ENCODE results near the gene CWF19L1. TPM values are rescaled to one million over a fixed set of nuclear protein-coding genes. Genes with fewer than 3 reads are reported as not detected.
"Not testable (repeated sequence)": the region's sequence is repeated elsewhere in the genome, so short reads cannot be mapped to it uniquely, and the experiment has no call there.

The CWF19L1 gene
- total RNA-seq, 6 experiments from 2014 or later: 19.1 to 24.5 (median 20.6) TPM

GRCh38 chr10:100304414-100304813 lies 37.0 kb upstream of the CWF19L1 start:
- no peak for TF ChIP-seq CTCF (IDR thresholded peaks at IDR 0.05)
- Mint-ChIP-seq H3K36me3 (ENCODE audit: low read depth) (peaks cover 4% of the 10 kb centered on the region; the same call in 1 of the 2 replicates), H3K27ac (no peak overlapping the region), H3K9me3 (peaks cover 6% of the 10 kb centered on the region), H3K4me3 (no peak overlapping the region), H3K4me1 (ENCODE audit: low read depth) (peaks cover 14% of the 10 kb centered on the region), H3K27me3 (ENCODE audit: insufficient read depth) (peaks cover 29% of the 10 kb centered on the region)
- no peak for DNase-seq

DNA sequence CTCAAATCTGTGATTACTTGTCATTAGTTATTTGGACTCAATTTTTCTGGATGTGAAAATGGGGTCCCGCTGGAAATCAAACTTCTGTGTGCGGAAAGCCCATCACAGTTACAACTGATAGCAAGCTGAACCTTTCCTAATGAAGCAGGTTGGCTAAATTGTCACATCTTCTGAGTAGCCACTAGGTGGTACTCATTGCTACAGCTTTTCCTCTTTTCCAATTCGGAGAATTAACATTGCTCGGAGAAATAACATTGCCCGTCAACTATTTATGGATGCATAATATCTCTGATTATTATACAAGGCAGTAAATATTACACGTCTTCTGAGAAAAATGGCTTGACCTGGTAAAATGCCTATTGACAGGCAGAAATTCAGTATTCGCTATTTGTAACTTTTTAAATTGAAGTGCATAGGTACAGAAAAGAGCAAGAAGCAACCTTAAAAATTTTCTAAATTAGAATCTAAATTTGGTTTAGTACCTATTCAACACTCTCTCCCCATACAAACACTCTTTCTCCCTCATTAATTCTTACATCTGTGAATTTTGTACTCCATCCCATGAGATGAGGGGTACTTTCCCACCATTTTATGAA lies 36.4 kb upstream of the CWF19L1 start:
- Mint-ChIP-seq H3K27me3 (ENCODE audit: insufficient read depth) (peaks cover 31% of the 10 kb centered on the region), H3K36me3 (ENCODE audit: low read depth) (peaks cover 4% of the 10 kb centered on the region; the same call in 1 of the 2 replicates), H3K4me3 (no peak overlapping the region), H3K27ac (no peak overlapping the region), H3K9me3 (peaks cover 6% of the 10 kb centered on the region), H3K4me1 (ENCODE audit: low read depth) (peaks cover 14% of the 10 kb centered on the region)
- peak; percentile 81 for TF ChIP-seq CTCF (IDR thresholded peaks at IDR 0.05)
- DNase-seq: peak; percentile 29

GRCh38 chr10:100301123-100301522 lies 33.7 kb upstream of the CWF19L1 start:
- not testable (repeated sequence) for H3K36me3 Mint-ChIP-seq (ENCODE audit: low read depth); H3K4me1 Mint-ChIP-seq (ENCODE audit: low read depth); H3K27ac Mint-ChIP-seq; H3K9me3 Mint-ChIP-seq; DNase-seq; H3K4me3 Mint-ChIP-seq
- peaks cover 43% of the 10 kb centered on the region for H3K27me3 Mint-ChIP-seq (ENCODE audit: insufficient read depth)

DNA sequence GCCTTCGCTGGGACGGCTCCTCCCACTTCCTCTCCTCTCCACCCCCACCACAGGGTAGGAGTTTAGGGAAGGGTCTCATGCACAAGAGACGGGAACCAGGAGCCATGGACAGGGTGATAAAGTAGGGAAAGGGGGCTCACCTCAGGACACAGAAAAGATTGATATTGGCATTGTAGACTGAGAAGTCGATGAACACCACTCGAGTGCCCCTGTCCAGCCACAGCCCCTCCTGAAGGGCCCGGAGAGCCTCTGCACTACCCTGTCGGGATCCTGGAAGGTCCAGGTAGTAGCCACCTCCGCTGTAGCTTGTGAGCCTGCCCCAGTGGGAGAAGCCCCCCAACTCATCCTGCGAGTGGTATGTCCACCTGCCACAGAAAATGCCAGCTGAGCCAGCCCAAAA lies 29.8 kb upstream of the CWF19L1 start:
- Mint-ChIP-seq H3K27me3 (ENCODE audit: insufficient read depth) (peaks cover 66% of the 10 kb centered on the region), H3K9me3 (peaks cover 6% of the 10 kb centered on the region), H3K27ac (no peak overlapping the region), H3K36me3 (ENCODE audit: low read depth) (peaks cover 4% of the 10 kb centered on the region; the same call in 1 of the 2 replicates), H3K4me1 (ENCODE audit: low read depth) (no peaks in the 10 kb centered on the region), H3K4me3 (no peak overlapping the region)
- DNase-seq: no peak
- TF ChIP-seq CTCF (IDR thresholded peaks at IDR 0.05): no peak

DNA sequence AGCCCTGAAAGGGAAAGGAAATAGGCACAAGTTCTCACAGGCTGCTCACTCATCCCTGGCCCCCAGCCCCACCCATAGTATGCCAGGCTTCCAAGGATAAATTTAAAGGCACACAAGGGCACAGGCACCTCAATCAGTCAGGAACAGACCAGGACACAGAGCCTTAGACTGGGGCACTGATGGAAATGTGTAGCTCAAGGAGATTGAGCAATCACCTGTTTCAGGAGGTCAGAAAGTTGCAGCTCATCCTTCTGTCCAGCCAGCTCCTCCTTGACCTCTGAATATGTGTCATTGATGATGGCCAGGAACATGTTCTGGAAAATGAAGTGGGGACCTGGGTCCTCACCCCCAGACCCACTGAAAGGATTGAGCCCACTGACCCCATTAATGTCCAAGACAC lies 25.6 kb upstream of the CWF19L1 start:
- no peak for DNase-seq
- no peaks in the 10 kb centered on the region for H3K9me3 Mint-ChIP-seq
- no peak overlapping the region for H3K4me3 Mint-ChIP-seq
- no peaks in the 10 kb centered on the region; the same call in 1 of the 2 replicates for H3K4me1 Mint-ChIP-seq (ENCODE audit: low read depth)
- H3K27ac Mint-ChIP-seq: no peak overlapping the region
- H3K36me3 Mint-ChIP-seq (ENCODE audit: low read depth): no peaks in the 10 kb centered on the region
- peaks cover 59% of the 10 kb centered on the region for H3K27me3 Mint-ChIP-seq (ENCODE audit: insufficient read depth)
- TF ChIP-seq CTCF (IDR thresholded peaks at IDR 0.05): no peak

- H3K36me3 Mint-ChIP-seq (ENCODE audit: low read depth); DNase-seq; H3K9me3 Mint-ChIP-seq; H3K4me3 Mint-ChIP-seq; H3K4me1 Mint-ChIP-seq (ENCODE audit: low read depth); H3K27ac Mint-ChIP-seq: not testable (repeated sequence)
- peaks cover 55% of the 10 kb centered on the region for H3K27me3 Mint-ChIP-seq (ENCODE audit: insufficient read depth)
These were observed 24.9 kb upstream of the CWF19L1 start for GRCh38 chr10:100292300-100292699.
